ENCODE measurements around the gene AKT3.

AKT3 gene

DNA sequence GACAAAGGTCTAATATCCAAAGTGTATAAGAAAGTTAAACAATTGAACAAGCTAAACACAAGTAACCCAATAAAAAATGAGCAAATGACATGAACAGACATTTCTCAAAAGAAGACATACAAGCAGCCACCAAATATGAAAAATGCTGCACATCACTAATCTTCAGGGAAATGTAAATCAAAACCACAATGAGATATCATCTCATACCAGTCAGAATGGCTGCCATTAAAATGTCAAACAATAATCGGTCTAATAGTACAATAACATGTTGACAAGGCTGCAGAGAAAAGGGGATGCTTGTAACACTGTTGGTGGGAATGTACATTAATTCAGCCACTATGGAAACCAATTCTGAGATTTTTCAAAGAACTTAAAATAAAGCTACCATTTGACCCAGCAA is 264.1 kb downstream of the AKT3 start:
- TF ChIP-seq, protein P1, sequence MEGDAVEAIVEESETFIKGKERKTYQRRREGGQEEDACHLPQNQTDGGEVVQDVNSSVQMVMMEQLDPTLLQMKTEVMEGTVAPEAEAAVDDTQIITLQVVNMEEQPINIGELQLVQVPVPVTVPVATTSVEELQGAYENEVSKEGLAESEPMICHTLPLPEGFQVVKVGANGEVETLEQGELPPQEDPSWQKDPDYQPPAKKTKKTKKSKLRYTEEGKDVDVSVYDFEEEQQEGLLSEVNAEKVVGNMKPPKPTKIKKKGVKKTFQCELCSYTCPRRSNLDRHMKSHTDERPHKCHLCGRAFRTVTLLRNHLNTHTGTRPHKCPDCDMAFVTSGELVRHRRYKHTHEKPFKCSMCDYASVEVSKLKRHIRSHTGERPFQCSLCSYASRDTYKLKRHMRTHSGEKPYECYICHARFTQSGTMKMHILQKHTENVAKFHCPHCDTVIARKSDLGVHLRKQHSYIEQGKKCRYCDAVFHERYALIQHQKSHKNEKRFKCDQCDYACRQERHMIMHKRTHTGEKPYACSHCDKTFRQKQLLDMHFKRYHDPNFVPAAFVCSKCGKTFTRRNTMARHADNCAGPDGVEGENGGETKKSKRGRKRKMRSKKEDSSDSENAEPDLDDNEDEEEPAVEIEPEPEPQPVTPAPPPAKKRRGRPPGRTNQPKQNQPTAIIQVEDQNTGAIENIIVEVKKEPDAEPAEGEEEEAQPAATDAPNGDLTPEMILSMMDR (IDR thresholded peaks at IDR 0.05), result no peak
- peaks cover 6 to 41% (median 16%) of the 10 kb centered on the region in 3 donors for H3K9me3 ChIP-seq
- H3K36me3 ChIP-seq, result peaks cover 6 to 34% (median 13%) of the 10 kb centered on the region in 3 donors
- H3K4me1 ChIP-seq, result no peaks in the 10 kb centered on the region
- no peak overlapping the region for H3K27ac ChIP-seq
- H3K4me3 ChIP-seq, result no peak overlapping the region
- H3K27me3 ChIP-seq, result no peaks in the 10 kb centered on the region
- intact Hi-C loops (cut with DNase I; ENCODE audit: low total_unique reads), result no loop called here
- DNase-seq, result no peak

DNA sequence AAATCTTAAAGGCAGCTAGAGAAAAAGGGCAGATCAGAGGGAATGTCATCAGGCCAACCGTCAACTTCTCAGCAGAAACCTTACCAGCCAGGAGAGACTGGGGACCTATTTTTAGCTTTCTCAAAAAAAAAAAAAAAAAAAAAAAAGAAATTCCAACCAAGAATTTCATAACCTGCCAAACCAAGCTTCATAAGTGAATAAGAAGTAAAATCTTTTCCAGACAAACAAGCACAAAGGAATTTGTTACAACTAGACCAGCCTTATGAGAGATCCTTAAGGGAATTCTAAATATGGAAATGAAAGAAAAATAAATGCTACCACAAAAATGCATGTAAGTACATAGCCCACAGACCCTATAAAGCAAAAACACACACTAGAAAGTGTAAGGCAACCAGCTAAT is 267.7 kb downstream of the AKT3 start:
- intact Hi-C loops (cut with DNase I; ENCODE audit: low total_unique reads), result no loop called here
- H3K27me3 ChIP-seq, result no peaks in the 10 kb centered on the region
- H3K36me3 ChIP-seq, result peaks cover 15 to 56% (median 18%) of the 10 kb centered on the region in 3 donors
- H3K4me1 ChIP-seq, result no peaks in the 10 kb centered on the region
- peaks cover 6 to 49% (median 18%) of the 10 kb centered on the region in 3 donors for H3K9me3 ChIP-seq
- no peak overlapping the region for H3K4me3 ChIP-seq
- no peak overlapping the region for H3K27ac ChIP-seq
- TF ChIP-seq, protein P1 (IDR thresholded peaks at IDR 0.05), result no peak
- DNase-seq, result no peak

DNA sequence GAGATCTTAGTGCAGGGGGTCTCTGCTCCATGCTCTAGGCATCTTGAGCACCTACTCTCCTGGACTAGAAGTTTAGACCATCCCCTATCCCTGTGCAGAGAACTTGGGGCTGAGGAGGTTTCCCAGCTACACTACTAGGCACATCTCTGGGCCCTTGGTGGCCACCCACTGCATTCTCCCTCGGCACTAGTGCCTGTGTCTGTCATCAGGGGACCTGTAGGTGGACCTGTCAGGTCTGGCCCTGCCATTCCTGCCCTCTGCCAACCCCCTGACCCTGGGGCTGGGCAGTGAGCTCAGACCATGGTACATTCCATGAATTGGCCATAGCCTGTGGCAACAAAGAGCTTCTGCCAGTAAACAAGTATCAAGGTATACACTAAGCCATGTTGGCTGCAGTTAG is 269.1 kb downstream of the AKT3 start:
- no peaks in the 10 kb centered on the region for H3K4me1 ChIP-seq
- H3K9me3 ChIP-seq, result peaks cover 8 to 53% (median 18%) of the 10 kb centered on the region in 3 donors
- DNase-seq, result no peak
- peaks cover 13 to 49% (median 15%) of the 10 kb centered on the region in 3 donors for H3K36me3 ChIP-seq
- TF ChIP-seq, protein P1 (IDR thresholded peaks at IDR 0.05), result no peak
- intact Hi-C loops (cut with DNase I; ENCODE audit: low total_unique reads), result no loop called here
- no peak overlapping the region for H3K4me3 ChIP-seq
- H3K27me3 ChIP-seq, result no peaks in the 10 kb centered on the region
- H3K27ac ChIP-seq, result no peak overlapping the region

DNA sequence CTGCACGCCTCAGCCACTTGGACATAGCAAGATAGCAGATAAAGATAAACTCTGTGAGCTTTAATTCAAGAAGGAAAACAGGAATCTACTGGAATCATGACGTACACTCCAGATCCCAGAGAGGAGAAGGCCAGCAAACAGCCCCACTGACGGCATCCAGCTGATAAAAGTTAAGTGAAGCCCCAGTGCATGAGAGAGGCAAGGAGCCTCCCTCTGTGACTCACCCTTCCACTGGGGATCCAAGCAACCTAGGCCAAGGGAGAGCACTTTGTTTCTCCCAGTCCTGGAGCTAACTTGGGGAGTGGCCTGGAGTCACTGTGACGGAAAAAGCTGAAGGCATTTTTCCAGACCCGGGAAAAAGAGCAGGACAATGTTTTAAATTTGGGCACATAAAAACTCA is 270.0 kb downstream of the AKT3 start:
- no peak overlapping the region for H3K27ac ChIP-seq
- no peaks in the 10 kb centered on the region for H3K27me3 ChIP-seq
- no peak overlapping the region for H3K4me3 ChIP-seq
- peaks cover 8 to 46% (median 14%) of the 10 kb centered on the region in 3 donors for H3K9me3 ChIP-seq
- intact Hi-C loops (cut with DNase I; ENCODE audit: low total_unique reads), result no loop called here
- DNase-seq, result no peak
- no peaks in the 10 kb centered on the region for H3K4me1 ChIP-seq
- H3K36me3 ChIP-seq, result peaks cover 10 to 48% (median 15%) of the 10 kb centered on the region in 3 donors
- TF ChIP-seq, protein P1 (IDR thresholded peaks at IDR 0.05), result no peak

DNA sequence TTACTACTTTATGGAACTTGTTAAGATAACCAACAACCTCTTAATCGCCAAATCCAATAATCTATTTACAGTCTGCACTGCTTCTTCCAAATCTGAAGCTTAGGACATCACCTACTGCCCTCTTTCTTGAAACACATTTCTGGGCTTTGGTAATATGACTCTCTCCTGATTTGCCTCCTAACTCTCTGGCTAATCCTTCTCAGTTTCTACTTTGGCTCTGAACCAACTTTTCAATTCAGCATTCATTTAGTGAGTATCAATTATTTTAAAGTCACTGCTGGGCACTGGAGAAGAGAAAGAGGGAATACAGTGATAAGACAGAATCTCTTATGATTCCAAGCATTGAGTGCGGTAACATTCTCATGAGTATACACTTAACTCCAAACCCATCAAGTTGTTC is 275.0 kb downstream of the AKT3 start:
- TF ChIP-seq, protein P1 (IDR thresholded peaks at IDR 0.05), result no peak

DNA sequence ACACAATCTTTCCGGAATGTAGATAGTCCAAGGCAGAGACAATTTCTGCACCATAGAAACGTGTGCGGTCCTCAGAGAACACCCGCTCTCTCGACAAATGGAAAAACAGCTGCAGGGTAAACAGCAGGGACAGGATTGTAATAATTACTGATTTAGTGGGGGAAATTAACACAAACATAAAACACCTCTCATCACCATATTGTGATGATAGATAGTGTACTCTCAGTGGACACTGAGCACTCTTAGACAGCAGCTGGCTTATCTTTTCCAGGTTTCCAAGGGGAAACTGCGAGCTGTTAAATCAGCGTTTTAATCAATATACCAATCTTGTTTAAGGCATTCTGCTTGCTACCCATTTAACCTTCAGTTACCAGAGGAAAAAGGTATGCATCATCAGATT is 277.1 kb downstream of the AKT3 start:
- Histone ChIP-seq H3K36me3 (peaks cover 0 to 35% (median 9%) of the 10 kb centered on the region in 3 donors), H3K27me3 (no peaks in the 10 kb centered on the region), H3K27ac (no peak overlapping the region), H3K9me3 (peaks cover 0 to 12% (median 3%) of the 10 kb centered on the region in 3 donors), H3K4me3 (no peak overlapping the region), H3K4me1 (peaks cover 0 to 11% (median 0%) of the 10 kb centered on the region in 4 donors)
- intact Hi-C loops (cut with DNase I; ENCODE audit: low total_unique reads), result no loop called here
- TF ChIP-seq, protein P1 (IDR thresholded peaks at IDR 0.05), result no peak
- DNase-seq, result no peak

More for the DNA sequence above, 275.0 kb downstream of the AKT3 start:
- no peak for DNase-seq
- peaks cover 4 to 49% (median 10%) of the 10 kb centered on the region in 3 donors for H3K36me3 ChIP-seq
- H3K27ac ChIP-seq, result no peak overlapping the region
- H3K27me3 ChIP-seq, result no peaks in the 10 kb centered on the region
- no peak overlapping the region for H3K4me3 ChIP-seq
- no peaks in the 10 kb centered on the region for H3K4me1 ChIP-seq
- peaks cover 0 to 12% (median 3%) of the 10 kb centered on the region in 3 donors for H3K9me3 ChIP-seq
- intact Hi-C loops (cut with DNase I; ENCODE audit: low total_unique reads), result no loop called here

Measured in tibial artery (tissue), 4 donors.